ENCODE results near the gene SPRED3.

GRCh38 chr19:38371081-38371480, 17.4 kb upstream of the SPRED3 start:
- TF ChIP-seq CTCF (IDR thresholded peaks at IDR 0.05; ENCODE audit: borderline replicate concordance, extremely low read depth, low read length, poor library complexity, severe bottlenecking) (no peak), EZH2 (IDR thresholded peaks at IDR 0.05; ENCODE audit: borderline replicate concordance, low read depth, low read length, severe bottlenecking) (no peak)

Data from DND-41 (cell line).